T-cell (primary cell): Measurements from ENCODE around the gene ZNF487. TPM values are rescaled to one million over a fixed set of nuclear protein-coding genes. Genes with fewer than 3 reads are reported as not detected.

ENCODE experiments used
- total RNA-seq, 35 experiments: library from RNA in 6 of 35; stranded (reverse) in 6 of 35; fragments of 120-200 nt in 1 of 35; gene quantifications; one replicate each; pipeline versions ENCODE4 v1.2.1 to v1.2.4 and lab custom pipeline; 2013 to 2026

ZNF487 gene
- total RNA-seq, 5 donors from 2014 or later (not counting 1 experiment from before 2014, with no cell fraction given) = 3.2 to 8.5 (median 5.2) TPM

Other genes with a start within 250 kb of the ZNF487 start
- gene RASGEF1A, start 170.0 kb upstream of the ZNF487 start, total RNA-seq = 1 to 10 TPM; 2.2 to 6.9 (median 5.6) TPM
- gene FXYD4, start 65.5 kb upstream of the ZNF487 start, total RNA-seq = not detected
- gene HNRNPF, start 27.9 kb upstream of the ZNF487 start, total RNA-seq = 100 to 1,000 TPM; 124 to 224 (median 206) TPM
- 1 to 10 TPM; 1.6 to 6.4 (median 4.9) TPM for gene ZNF239, start 137.5 kb downstream of the ZNF487 start, total RNA-seq
- gene ZNF485, start 169.3 kb downstream of the ZNF487 start, total RNA-seq = 10 to 100 TPM in 2 of 5 donors, 1 to 10 TPM in 3; 2.3 to 11.9 (median 9.0) TPM
- 10 to 100 TPM; 25.3 to 38.2 (median 34.8) TPM for gene ZNF32, start 211.8 kb downstream of the ZNF487 start, total RNA-seq